T-helper 22 cell (primary cell): Measurements from ENCODE around the gene CNR1.

Experiments
- DNase-seq: peaks from one replicate; pipeline ENCODE4 v3.0.0-alpha.2; 2020; ENCODE audit warnings: low read depth

The CNR1 gene

DNA sequence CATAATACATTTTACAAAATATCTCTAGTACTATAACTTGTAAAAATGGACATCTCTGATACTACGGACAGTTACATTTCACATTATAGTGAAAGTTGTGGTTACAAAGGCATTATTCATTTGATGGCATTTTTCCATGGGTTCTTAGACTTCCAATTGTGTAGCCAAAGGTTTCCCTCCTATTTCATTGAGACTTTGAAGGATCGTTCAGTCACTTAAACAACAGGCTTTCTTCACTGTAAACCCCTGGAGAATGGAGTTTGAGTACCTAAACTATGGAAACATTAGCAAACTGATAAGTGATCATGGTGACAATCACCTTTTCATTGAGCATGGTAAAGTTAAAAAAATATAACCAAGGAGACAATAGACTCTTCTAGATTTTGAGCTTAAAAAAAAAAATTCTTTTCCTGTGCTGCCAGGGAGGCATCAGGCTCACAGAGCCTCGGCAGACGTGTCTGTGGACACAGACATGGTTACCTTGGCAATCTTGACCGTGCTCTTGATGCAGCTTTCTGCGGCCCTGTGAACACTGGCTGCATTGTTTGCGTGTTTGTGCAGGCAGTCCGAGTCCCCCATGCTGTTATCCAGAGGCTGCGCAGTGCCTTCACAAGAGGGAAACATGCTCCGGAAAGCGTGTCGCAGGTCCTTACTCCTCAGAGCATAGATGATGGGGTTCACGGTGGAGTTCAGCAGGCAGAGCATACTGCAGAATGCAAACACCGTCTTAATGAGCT, 22.6 kb downstream of the CNR1 start:
- no peak for DNase-seq

DNA sequence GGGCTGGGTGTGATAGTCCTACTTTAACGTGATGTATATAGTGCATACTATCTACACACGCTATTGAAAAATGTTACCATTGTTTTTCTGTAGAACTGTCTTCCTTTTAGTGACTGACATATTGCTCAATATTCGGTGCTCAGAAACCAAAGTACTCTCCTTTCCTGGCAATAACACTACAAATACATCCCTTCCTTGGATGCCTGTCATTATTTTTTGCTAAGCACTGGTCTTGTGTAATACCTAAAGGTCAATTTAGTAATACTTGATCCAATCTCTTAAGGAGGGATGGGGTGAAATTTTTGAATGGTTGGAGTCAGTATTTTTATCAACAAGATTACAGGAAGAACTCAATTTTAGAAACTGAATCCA, 23.9 kb downstream of the CNR1 start:
- DNase-seq, result no peak

- DNase-seq, result no peak
These were observed 24.4 kb downstream of the CNR1 start for GRCh38 chr6:88141561-88142296.

- no peak for DNase-seq
These were observed 28.2 kb downstream of the CNR1 start for GRCh38 chr6:88137915-88138314.

- no peak for DNase-seq
These were observed 30.5 kb downstream of the CNR1 start for GRCh38 chr6:88135578-88136114.

DNA sequence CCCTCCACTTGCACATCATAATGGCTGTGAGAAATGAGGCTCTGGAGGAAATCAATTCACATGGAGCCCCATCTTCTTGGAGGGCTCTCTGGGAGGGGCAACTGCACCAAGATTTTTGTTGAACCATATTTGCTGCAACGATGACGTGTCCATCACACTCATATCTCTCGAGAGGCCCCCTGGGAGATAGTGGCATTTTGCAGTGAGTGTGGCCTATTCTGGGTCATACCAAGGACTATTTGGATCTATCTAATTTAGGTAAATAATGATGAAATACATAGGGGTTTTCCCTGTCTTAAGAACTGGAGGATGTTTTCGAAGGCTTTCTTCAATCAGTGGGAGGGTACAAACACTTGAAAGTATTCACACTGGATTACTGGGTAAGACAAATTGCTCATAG, 31.6 kb downstream of the CNR1 start:
- no peak for DNase-seq

DNA sequence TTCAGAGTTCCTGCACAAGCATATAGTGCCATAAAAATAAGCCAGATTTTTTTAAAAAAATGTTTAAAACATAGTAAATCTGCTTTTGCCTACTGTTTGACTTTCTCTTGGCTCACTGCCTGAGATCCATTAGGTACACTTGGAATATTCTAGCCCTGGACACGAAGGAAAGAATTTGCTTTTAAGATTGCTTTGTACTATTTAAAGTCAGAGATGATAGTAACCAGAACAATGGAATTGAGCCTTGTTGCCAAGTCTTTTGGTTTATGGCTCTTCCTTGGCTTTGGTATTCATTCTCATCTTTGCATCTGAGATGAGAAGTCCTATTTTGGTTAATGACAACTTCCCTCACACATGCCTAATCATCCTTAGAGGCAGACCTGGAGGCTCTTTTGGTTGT, 32.4 kb downstream of the CNR1 start:
- no peak for DNase-seq

DNA sequence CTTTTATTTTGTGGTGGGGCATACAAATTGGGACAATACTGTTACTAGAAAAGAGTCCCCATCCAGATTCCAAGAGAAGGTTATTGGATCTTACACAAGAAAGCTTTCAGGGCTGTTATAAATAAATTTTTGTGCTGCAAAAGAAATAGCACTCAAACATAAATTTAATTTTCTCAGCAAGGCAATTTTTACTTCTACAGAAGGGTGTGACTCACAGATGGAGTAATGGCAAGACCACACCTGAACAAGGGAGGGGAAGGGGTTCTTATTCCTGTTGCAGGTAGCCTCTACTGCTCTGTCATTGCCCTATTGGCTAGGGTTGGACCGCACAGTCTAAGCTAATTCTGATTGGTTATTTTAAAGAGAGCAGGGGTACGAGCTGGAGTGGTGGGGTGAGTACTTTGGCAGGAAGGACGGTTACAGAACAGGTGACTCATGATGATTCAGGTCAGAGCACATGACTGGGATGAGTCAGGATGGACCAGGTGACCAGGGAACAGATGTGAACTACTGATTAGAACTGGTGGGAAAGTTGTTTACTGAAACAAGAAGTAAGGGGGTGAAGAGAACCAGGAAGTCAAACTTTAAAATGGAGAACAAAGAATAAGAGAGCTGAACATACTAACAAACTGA, 41.1 kb downstream of the CNR1 start:
- no peak for DNase-seq

GRCh38 chr6:88120635-88121034, 45.5 kb downstream of the CNR1 start:
- DNase-seq, result no peak

- no peak for DNase-seq
These were observed 46.4 kb downstream of the CNR1 start for GRCh38 chr6:88119769-88120168.

GRCh38 chr6:88116276-88116675, 49.9 kb downstream of the CNR1 start:
- DNase-seq, result no peak

DNA sequence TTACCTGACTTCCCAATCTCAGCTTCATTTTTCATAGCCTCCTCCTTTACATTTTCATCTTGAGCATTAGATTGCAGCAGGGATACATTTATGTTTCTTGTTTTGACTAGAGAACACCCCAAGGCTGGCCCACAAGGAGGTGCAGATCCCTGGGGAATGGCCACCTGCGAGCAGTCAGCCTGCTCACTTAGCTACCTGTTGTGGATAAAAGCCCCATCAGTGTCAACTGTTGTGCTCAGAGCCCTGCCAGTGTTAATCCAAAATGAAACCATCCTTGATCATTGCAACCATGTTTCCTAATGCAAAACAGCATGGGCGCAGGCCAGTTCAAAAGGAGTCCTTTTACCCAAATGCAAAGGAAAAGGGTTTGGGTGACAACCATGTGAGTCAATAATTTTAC, 50.8 kb downstream of the CNR1 start:
- DNase-seq, result no peak

DNA sequence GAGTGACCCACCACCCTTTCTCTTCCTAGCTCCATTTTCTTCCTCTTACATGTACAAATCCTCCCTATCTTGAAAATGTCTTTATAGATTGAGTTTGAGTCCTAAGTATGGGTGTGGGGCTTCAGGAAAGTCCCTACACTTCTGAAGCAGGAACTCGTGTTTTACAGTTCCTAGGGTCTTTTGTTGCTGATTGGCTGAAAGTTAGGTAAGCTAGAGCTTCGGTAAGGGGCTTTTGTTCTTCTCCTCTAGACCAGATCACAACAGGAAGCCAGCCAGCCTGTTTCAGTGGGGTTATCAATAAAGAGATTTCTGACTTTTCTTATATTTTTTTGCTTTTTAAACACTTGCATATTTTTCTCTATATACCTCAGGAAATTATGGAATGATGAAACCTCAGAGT, 51.3 kb downstream of the CNR1 start:
- DNase-seq, result no peak

DNA sequence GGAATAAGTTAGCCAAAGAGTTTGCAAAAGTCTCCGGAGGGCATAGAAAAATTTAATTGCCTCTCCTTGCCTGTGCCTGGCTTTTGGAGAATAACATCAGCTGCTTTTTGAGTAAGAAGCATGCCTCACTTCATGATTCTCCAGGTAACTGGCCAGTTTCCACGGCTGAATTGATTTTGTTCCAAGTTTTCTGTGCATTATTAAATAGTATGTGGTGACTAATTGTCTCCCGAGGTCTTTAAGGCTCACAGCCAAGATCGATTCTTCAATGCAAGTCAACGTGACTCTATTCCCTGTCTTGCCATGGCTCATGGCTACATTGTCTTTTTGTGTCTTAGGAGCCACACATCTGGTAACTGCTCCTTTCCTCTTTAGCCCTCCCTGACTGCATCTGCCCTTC, 54.2 kb downstream of the CNR1 start:
- no peak for DNase-seq

GRCh38 chr6:88107241-88107640, 58.9 kb downstream of the CNR1 start:
- DNase-seq, result no peak

- no peak for DNase-seq
These were observed 60.3 kb downstream of the CNR1 start for GRCh38 chr6:88105741-88106340.
